ENCODE results near the gene TBCK. TPM values are rescaled to one million over a fixed set of nuclear protein-coding genes. Genes with fewer than 3 reads are reported as not detected.
A peak's percentile ranks its signal among the peaks of the same experiment; 100 is the strongest.
"Not testable (repeated sequence)": the region's sequence is repeated elsewhere in the genome, so short reads cannot be mapped to it uniquely, and the experiment has no call there.

The TBCK gene
- total RNA-seq, 4 donors from 2014 or later, result 23.3 to 47.7 (median 34.2) TPM

- H3K27ac ChIP-seq, result no peak overlapping the region
Observed at GRCh38 chr4:106222548-106222947, 93.5 kb downstream of the TBCK start.

DNA sequence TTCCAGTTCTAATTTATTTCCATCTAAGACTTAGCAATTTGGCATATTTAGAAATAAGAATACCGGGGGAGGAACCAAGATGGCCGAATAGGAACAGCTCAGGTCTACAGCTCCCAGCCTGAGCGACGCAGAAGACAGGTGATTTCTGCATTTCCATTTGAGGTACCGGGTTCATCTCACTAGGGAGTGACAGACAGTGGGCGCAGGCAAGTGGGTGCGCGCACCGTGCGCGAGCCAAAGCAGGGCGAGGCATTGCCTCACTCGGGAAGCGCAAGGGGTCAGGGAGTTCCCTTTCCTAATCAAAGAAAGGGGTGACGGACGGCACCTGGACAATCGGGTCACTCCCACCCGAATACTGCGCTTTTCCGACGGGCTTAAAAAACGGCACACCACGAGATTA is 102.7 kb downstream of the TBCK start:
- WGBS, result 94% methylated on average over 23 of the region's 23 CpGs
- not testable (repeated sequence) for H3K27ac ChIP-seq; H3K36me3 ChIP-seq; DNase-seq (ENCODE audit: low spot score in 2 of 2); H3K4me1 ChIP-seq; H3K27me3 ChIP-seq; H3K9me3 ChIP-seq; H3K4me3 ChIP-seq

More at GRCh38 chr4:106222548-106222947, 93.5 kb downstream of the TBCK start:
- H3K9me3 ChIP-seq, result no peaks in the 10 kb centered on the region
- DNase-seq (ENCODE audit: low spot score in 2 of 2), result no peak
- H3K27me3 ChIP-seq, result no peaks in the 10 kb centered on the region
- no peaks in the 10 kb centered on the region for H3K4me1 ChIP-seq
- no peak for TF ChIP-seq EP300 (IDR thresholded peaks at IDR 0.05)
- H3K36me3 ChIP-seq, result peaks cover 21% of the 10 kb centered on the region
- no peak overlapping the region for H3K4me3 ChIP-seq

DNA sequence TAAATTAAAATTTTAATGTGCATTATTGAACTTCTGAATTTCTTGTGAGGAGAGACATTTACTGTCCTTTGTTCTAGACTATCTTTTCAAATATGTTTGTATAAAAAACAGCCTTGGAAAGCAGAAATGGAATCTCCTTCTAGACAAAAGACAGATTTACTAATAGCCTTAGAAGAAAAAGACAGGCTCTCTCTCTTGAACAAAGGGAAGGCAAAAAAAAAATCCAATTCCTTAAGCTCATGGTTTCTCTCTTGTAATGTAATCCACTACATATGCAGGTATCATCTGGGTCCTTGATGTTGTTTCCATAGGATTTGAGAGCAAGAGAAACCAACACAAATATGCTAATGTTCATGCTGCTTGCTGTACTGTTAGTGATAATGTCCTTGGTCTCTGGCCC is 106.0 kb downstream of the TBCK start:
- no peak overlapping the region for H3K4me3 ChIP-seq
- TF ChIP-seq EP300 (IDR thresholded peaks at IDR 0.05) (no peak), POLR2A (IDR thresholded peaks at IDR 0.05) (no peak), POLR2AphosphoS5 (IDR thresholded peaks at IDR 0.05) (no peak), CTCF (IDR thresholded peaks at IDR 0.05) (no peak)
- no peaks in the 10 kb centered on the region for H3K4me1 ChIP-seq
- H3K27ac ChIP-seq, result no peak overlapping the region
- no peaks in the 10 kb centered on the region for H3K27me3 ChIP-seq
- no peaks in the 10 kb centered on the region for H3K9me3 ChIP-seq
- H3K36me3 ChIP-seq, result peaks cover 4% of the 10 kb centered on the region
- DNase-seq (ENCODE audit: low spot score in 2 of 2), result no peak

GRCh38 chr4:106208481-106209460 is 107.2 kb downstream of the TBCK start:
- Histone ChIP-seq H3K4me1 (no peaks in the 10 kb centered on the region), H3K36me3 (peaks cover 4% of the 10 kb centered on the region), H3K27me3 (no peaks in the 10 kb centered on the region), H3K9me3 (no peaks in the 10 kb centered on the region), H3K27ac (no peak overlapping the region), H3K4me3 (no peak overlapping the region)
- no peak for TF ChIP-seq POLR2A (IDR thresholded peaks at IDR 0.05)
- TF ChIP-seq POLR2AphosphoS5 (IDR thresholded peaks at IDR 0.05), result no peak
- TF ChIP-seq CTCF (IDR thresholded peaks at IDR 0.05), result no peak
- 100% methylated on average over 2 of the region's 5 CpGs for WGBS
- DNase-seq (ENCODE audit: low spot score in 2 of 2), result peak in 1 of 2 donors; percentile 48

DNA sequence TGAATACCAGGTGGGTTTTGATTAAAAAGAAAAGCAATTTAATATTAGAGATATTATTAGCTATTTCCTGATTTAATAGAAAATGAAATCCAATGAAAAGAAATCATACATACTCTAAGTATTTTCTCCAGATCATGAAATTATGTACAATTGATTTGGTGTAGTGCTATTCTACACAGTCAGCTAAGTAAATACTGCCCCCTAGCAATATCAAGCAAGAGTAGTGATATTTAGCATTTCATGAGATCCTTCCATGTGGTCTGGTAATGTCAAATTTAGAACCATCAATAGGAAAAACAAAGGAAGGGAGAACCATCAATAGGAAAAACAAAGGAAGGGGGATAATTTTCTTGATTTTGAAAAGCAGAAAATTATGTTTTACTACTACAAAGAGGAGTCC is 114.6 kb downstream of the TBCK start:
- no peaks in the 10 kb centered on the region for H3K27me3 ChIP-seq
- TF ChIP-seq CTCF (IDR thresholded peaks at IDR 0.05) (peak in 1 of 2 donors; percentile 7), POLR2AphosphoS5 (IDR thresholded peaks at IDR 0.05) (no peak), POLR2A (IDR thresholded peaks at IDR 0.05) (no peak), EP300 (IDR thresholded peaks at IDR 0.05) (no peak)
- no peaks in the 10 kb centered on the region for H3K36me3 ChIP-seq
- DNase-seq (ENCODE audit: low spot score in 2 of 2), result no peak
- no peaks in the 10 kb centered on the region for H3K4me1 ChIP-seq
- no peak overlapping the region for H3K27ac ChIP-seq
- no peak overlapping the region for H3K4me3 ChIP-seq
- H3K9me3 ChIP-seq, result no peaks in the 10 kb centered on the region

DNA sequence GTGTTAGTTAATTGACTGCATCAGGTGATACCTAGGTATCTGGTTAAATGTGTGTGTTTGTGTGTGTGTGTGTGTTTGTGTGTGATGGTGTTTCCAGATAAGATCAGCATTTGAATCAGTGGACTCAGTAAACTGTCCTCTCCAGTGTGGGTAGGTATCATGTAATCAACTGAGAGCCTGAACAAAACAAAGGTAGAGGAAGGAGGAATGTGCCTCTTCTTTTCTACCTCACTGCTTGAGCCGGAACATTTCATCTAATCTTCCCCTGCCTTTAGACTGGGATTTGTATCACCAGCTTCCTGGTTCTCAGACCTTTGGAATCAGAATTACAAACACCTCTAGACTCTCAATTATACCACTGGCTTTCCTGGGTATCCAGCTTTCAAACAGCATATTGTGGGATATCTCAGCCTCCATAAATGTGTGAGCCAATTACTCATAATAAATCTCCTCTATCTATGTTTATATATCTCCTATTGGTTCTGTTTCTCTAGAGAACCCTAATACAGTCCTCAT is 120.5 kb downstream of the TBCK start:
- no peak for TF ChIP-seq CTCF (IDR thresholded peaks at IDR 0.05)
- TF ChIP-seq EP300 (IDR thresholded peaks at IDR 0.05), result no peak
- TF ChIP-seq POLR2A (IDR thresholded peaks at IDR 0.05), result no peak
- no peak for TF ChIP-seq POLR2AphosphoS5 (IDR thresholded peaks at IDR 0.05)

More for the DNA sequence above, 120.5 kb downstream of the TBCK start:
- no peaks in the 10 kb centered on the region for H3K4me1 ChIP-seq
- no peaks in the 10 kb centered on the region for H3K27me3 ChIP-seq
- 95% methylated on average over 1 of the region's 1 CpG for WGBS
- no peak overlapping the region for H3K27ac ChIP-seq
- H3K36me3 ChIP-seq, result peaks cover 21% of the 10 kb centered on the region
- no peak for DNase-seq (ENCODE audit: low spot score in 2 of 2)
- H3K4me3 ChIP-seq, result no peak overlapping the region
- no peaks in the 10 kb centered on the region for H3K9me3 ChIP-seq

All from suprapubic skin (tissue), 4 donors.